ENCODE results near the gene ANKRD35.

DNA sequence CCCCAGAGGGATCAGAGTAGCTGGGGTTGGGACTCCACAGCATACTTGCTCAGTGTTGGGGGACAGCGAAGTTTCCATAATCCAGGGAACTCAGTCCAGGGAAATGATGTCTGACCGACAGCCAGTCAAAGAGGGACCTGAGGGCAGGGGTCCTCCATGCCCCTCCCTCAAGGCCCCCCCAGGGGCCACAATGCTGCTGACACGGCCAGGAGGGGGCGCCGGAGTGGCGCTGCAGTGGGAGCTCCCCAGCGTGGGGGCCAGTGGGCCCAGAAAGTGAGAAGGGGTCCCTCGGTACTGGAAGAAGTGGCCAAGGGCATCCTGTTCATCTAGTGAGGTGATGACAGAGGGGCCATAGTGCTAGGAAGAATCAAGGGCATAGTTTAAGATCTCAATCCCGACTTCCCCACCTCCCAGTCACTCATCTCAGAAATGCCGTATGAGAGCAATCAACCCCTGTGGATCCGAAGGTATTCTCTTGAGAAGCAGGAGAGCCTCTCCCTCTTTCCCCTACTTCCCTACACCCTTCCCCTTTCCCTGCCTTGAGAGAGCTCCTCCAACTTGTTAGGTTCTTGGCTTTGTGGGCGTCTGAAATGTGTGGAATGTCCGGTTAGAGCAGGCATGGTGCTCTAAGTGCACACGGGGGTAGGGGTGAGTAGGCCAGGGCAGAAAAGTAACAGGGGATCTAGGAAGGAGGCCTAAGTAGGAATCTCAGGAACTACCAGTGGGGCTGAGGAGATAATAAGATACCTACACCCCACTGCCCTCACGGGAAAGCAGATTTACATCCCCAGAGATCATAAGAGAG, 36.1 kb downstream of the ANKRD35 start:
- TF ChIP-seq, protein P1, sequence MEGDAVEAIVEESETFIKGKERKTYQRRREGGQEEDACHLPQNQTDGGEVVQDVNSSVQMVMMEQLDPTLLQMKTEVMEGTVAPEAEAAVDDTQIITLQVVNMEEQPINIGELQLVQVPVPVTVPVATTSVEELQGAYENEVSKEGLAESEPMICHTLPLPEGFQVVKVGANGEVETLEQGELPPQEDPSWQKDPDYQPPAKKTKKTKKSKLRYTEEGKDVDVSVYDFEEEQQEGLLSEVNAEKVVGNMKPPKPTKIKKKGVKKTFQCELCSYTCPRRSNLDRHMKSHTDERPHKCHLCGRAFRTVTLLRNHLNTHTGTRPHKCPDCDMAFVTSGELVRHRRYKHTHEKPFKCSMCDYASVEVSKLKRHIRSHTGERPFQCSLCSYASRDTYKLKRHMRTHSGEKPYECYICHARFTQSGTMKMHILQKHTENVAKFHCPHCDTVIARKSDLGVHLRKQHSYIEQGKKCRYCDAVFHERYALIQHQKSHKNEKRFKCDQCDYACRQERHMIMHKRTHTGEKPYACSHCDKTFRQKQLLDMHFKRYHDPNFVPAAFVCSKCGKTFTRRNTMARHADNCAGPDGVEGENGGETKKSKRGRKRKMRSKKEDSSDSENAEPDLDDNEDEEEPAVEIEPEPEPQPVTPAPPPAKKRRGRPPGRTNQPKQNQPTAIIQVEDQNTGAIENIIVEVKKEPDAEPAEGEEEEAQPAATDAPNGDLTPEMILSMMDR (IDR thresholded peaks at IDR 0.05), result peak in 1 of 4 donors; percentile 4
- TF ChIP-seq POLR2A (IDR thresholded peaks at IDR 0.05), result no peak
